Lung (tissue), 12 donors: ENCODE measurements around the gene PLA2G4A. TPM values are rescaled to one million over a fixed set of nuclear protein-coding genes. Genes with fewer than 3 reads are reported as not detected.

Experiments used
- ATAC-seq: fragments of 200-7000 bp; cut with Tn5 transposase; one replicate; pipeline ENCODE4 v1.9.1; 2020; ENCODE audit warnings: moderate number of reproducible peaks; ENCODE audit not compliant: insufficient read depth, low FRiP score
- DNase-seq, 3 donors: peaks; one replicate each; pipeline ENCODE4 v3.0.0-alpha.2; 2013 to 2017
- H3K27ac ChIP-seq, 2 donors: one replicate each; pipeline ENCODE4 v1.5.1; 2013; ENCODE audit warnings: mild to moderate bottlenecking in 2 of 2, moderate library complexity in 2 of 2, control low read depth in 1 of 2, inconsistent platforms in 1 of 2, low read depth in 1 of 2, low read length in 1 of 2
- H3K27me3 ChIP-seq, 3 donors: one replicate each; pipeline ENCODE4 v1.5.1; 2013; ENCODE audit warnings: low read length in 2 of 3; ENCODE audit not compliant: control insufficient read depth in 3 of 3, insufficient read depth in 3 of 3
- H3K36me3 ChIP-seq, 4 donors: one replicate each; pipeline ENCODE4 v1.5.1; 2013; ENCODE audit warnings: low read length in 4 of 4, mild to moderate bottlenecking in 1 of 4, moderate library complexity in 1 of 4; ENCODE audit not compliant: control insufficient read depth in 4 of 4, insufficient read depth in 4 of 4
- H3K4me1 ChIP-seq, 5 donors: one replicate each; pipeline ENCODE4 v1.5.1; 2013; ENCODE audit warnings: low read length in 5 of 5, mild to moderate bottlenecking in 2 of 5, moderate library complexity in 1 of 5; ENCODE audit not compliant: control insufficient read depth in 5 of 5, insufficient read depth in 5 of 5
- H3K4me3 ChIP-seq: one replicate; pipeline ENCODE4 v1.5.1; 2013; ENCODE audit warnings: mild to moderate bottlenecking, control low read depth, moderate library complexity
- H3K9ac ChIP-seq, 2 donors: one replicate each; pipeline ENCODE4 v1.5.1; 2013; ENCODE audit warnings: low read length in 2 of 2, control low read depth in 1 of 2; ENCODE audit not compliant: insufficient read depth in 1 of 2
- H3K9me3 ChIP-seq, 4 donors: one replicate each; pipeline ENCODE4 v1.5.1; 2013; ENCODE audit warnings: low read length in 3 of 4, mild to moderate bottlenecking in 1 of 4, moderate library complexity in 1 of 4; ENCODE audit not compliant: control insufficient read depth in 4 of 4, insufficient read depth in 3 of 4
- WGBS, 2 donors: extraction: QIAGEN DNeasy Blood & Tissue Kit; methylation state at CpG; one replicate each; pipeline ENCODE4 v1.1.7; 2013; 5-methylcytosine and 5-hydroxymethylcytosine counted together
- polyA plus RNA-seq, 2 donors: library from polyadenylated mRNA; stranded (reverse); fragments of 200-250 nt; gene quantifications; one replicate each; pipeline ENCODE4 v1.2.1, GENCODE V29; 2013
- total RNA-seq, 2 donors: library from RNA; depleted of rRNA in 1 of 2; stranded (reverse); fragments of >200 nt in 1 of 2; gene quantifications; one replicate each; pipeline ENCODE4 v1.2.1, GENCODE V29; 2014 to 2021
- TF ChIP-seq, protein P1 (sequence below): IDR thresholded peaks from 2 replicates; pipeline ENCODE4 v1.5.1; 2012; ENCODE audit warnings: mild to moderate bottlenecking; ENCODE audit errors: control extremely low read depth, extremely low read depth
- donor health status: control.
- donor health status: control.
- donor health status: Bipolar disorder and iron deficiency.
- donor health status: healthy.
- donor health status: DM: yes; HTN: yes; CAD: no.

Gene PLA2G4A
- total and polyA plus RNA-seq, 4 donors = 2.5 to 8.1 (median 6.4) TPM

- no peaks in the 10 kb centered on the region for H3K36me3 ChIP-seq
- peaks cover 0 to 3% (median 0%) of the 10 kb centered on the region in 3 donors for H3K27me3 ChIP-seq
- no peaks in the 10 kb centered on the region for H3K9me3 ChIP-seq
- H3K4me3 ChIP-seq = no peak overlapping the region
- 69 to 72% methylated on average over 3 of the region's 3 CpGs for WGBS, 2 donors
- H3K9ac ChIP-seq = no peak overlapping the region
- ATAC-seq (no peak), DNase-seq (no peak)
- no peaks in the 10 kb centered on the region for H3K4me1 ChIP-seq
- H3K27ac ChIP-seq = no peak overlapping the region
- TF ChIP-seq, protein P1, sequence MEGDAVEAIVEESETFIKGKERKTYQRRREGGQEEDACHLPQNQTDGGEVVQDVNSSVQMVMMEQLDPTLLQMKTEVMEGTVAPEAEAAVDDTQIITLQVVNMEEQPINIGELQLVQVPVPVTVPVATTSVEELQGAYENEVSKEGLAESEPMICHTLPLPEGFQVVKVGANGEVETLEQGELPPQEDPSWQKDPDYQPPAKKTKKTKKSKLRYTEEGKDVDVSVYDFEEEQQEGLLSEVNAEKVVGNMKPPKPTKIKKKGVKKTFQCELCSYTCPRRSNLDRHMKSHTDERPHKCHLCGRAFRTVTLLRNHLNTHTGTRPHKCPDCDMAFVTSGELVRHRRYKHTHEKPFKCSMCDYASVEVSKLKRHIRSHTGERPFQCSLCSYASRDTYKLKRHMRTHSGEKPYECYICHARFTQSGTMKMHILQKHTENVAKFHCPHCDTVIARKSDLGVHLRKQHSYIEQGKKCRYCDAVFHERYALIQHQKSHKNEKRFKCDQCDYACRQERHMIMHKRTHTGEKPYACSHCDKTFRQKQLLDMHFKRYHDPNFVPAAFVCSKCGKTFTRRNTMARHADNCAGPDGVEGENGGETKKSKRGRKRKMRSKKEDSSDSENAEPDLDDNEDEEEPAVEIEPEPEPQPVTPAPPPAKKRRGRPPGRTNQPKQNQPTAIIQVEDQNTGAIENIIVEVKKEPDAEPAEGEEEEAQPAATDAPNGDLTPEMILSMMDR = no peak
Measured at GRCh38 chr1:186819126-186819525, 9.6 kb upstream of the PLA2G4A start.

GRCh38 chr1:186819563-186819962, 9.2 kb upstream of the PLA2G4A start:
- Histone ChIP-seq H3K4me1 (no peaks in the 10 kb centered on the region), H3K9me3 (no peaks in the 10 kb centered on the region), H3K4me3 (no peak overlapping the region), H3K27me3 (peaks cover 0 to 3% (median 0%) of the 10 kb centered on the region in 3 donors), H3K36me3 (no peaks in the 10 kb centered on the region), H3K9ac (no peak overlapping the region), H3K27ac (no peak overlapping the region)
- TF ChIP-seq, protein P1 = no peak
- 55 to 60% methylated on average over 2 of the region's 2 CpGs for WGBS, 2 donors
- no peak for DNase-seq
- ATAC-seq = no peak

- no peak overlapping the region for H3K9ac ChIP-seq
- H3K9me3 ChIP-seq = no peaks in the 10 kb centered on the region
- peak; percentile 4 for ATAC-seq
- TF ChIP-seq, protein P1 = no peak
- no peak overlapping the region for H3K4me3 ChIP-seq
- H3K27ac ChIP-seq = no peak overlapping the region
- no peaks in the 10 kb centered on the region for H3K36me3 ChIP-seq
- no peak for DNase-seq
- 31 to 56% methylated on average over 14 of the region's 14 CpGs for WGBS, 2 donors
- no peaks in the 10 kb centered on the region for H3K27me3 ChIP-seq
- H3K4me1 ChIP-seq = peaks cover 0 to 9% (median 0%) of the 10 kb centered on the region in 5 donors
Measured at GRCh38 chr1:186829686-186830587, 1.2 kb downstream of the PLA2G4A start.
